GM12875 (cell line): ENCODE data around the gene CUL7.
A peak's percentile ranks its signal among the peaks of the same experiment; 100 is the strongest.

Experiments used
- H3K4me3 ChIP-seq: one replicate; pipeline ENCODE4 v1.5.1; 2011; ENCODE audit warnings: low read depth, low read length, control low read depth
- TF ChIP-seq, protein P1 (sequence below): IDR thresholded peaks from 2 replicates; pipeline ENCODE4 v1.5.1; 2011; ENCODE audit warnings: low read depth, mild to moderate bottlenecking, control low read depth, inconsistent platforms, low read length, moderate library complexity, borderline replicate concordance; ENCODE audit not compliant: insufficient read depth

CUL7 gene

GRCh38 chr6:43054206-43054943 is 724 bp upstream of the CUL7 start:
- TF ChIP-seq, protein P1, sequence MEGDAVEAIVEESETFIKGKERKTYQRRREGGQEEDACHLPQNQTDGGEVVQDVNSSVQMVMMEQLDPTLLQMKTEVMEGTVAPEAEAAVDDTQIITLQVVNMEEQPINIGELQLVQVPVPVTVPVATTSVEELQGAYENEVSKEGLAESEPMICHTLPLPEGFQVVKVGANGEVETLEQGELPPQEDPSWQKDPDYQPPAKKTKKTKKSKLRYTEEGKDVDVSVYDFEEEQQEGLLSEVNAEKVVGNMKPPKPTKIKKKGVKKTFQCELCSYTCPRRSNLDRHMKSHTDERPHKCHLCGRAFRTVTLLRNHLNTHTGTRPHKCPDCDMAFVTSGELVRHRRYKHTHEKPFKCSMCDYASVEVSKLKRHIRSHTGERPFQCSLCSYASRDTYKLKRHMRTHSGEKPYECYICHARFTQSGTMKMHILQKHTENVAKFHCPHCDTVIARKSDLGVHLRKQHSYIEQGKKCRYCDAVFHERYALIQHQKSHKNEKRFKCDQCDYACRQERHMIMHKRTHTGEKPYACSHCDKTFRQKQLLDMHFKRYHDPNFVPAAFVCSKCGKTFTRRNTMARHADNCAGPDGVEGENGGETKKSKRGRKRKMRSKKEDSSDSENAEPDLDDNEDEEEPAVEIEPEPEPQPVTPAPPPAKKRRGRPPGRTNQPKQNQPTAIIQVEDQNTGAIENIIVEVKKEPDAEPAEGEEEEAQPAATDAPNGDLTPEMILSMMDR = no peak
- H3K4me3 ChIP-seq = peak overlapping the region; percentile 54

- H3K4me3 ChIP-seq = peak overlapping the region; percentile 54
- TF ChIP-seq, protein P1 = no peak
These were observed 658 bp downstream of the CUL7 start for GRCh38 chr6:43052842-43053544.

- H3K4me3 ChIP-seq = no peak overlapping the region
- TF ChIP-seq, protein P1 = no peak
These were observed 1.3 kb downstream of the CUL7 start for GRCh38 chr6:43052225-43052841.

- no peak overlapping the region for H3K4me3 ChIP-seq
- TF ChIP-seq, protein P1 = no peak
These were observed 2.7 kb downstream of the CUL7 start for GRCh38 chr6:43050981-43051380.

- no peak overlapping the region for H3K4me3 ChIP-seq
- TF ChIP-seq, protein P1 = no peak
These were observed 5.7 kb downstream of the CUL7 start for GRCh38 chr6:43047998-43048397.

DNA sequence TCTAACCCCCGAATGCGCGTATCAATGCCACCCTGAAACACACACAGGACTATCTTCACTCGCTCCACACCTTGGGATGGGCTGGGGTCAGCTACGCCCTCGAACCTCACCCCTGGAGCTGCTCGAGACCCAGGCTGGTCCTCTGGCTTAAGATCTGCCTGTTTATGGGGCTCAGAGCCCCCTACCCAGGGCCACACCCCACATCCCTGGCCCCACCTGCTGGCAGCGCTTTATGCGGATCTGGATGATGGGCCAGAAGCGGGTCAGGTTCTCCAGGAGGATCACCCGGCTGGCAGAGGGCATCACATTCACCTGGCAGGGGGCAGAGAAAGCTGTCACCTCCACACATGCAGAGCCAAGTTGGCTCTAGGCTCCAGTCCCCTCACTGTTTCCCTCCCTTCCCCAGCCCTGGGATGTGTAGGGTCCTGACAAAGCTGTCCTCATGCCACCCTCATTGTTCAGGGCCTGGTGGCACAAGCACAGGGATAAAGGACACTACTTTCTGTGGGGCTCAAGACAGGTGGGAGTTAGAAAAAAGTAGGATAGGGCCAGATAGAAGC is 8.2 kb downstream of the CUL7 start:
- H3K4me3 ChIP-seq = no peak overlapping the region
- TF ChIP-seq, protein P1 = no peak
